GM19351 (cell line): ENCODE data around the gene CES1.
"Not testable (repeated sequence)": the region's sequence is repeated elsewhere in the genome, so short reads cannot be mapped to it uniquely, and the experiment has no call there.

Experiments used
- ATAC-seq: cut with Tn5 transposase; IDR thresholded peaks from one replicate; pipeline ENCODE4 v1.9.1; 2021; ENCODE audit warnings: mild to moderate bottlenecking, moderate library complexity; ENCODE audit not compliant: unreplicated experiment

Gene CES1

DNA sequence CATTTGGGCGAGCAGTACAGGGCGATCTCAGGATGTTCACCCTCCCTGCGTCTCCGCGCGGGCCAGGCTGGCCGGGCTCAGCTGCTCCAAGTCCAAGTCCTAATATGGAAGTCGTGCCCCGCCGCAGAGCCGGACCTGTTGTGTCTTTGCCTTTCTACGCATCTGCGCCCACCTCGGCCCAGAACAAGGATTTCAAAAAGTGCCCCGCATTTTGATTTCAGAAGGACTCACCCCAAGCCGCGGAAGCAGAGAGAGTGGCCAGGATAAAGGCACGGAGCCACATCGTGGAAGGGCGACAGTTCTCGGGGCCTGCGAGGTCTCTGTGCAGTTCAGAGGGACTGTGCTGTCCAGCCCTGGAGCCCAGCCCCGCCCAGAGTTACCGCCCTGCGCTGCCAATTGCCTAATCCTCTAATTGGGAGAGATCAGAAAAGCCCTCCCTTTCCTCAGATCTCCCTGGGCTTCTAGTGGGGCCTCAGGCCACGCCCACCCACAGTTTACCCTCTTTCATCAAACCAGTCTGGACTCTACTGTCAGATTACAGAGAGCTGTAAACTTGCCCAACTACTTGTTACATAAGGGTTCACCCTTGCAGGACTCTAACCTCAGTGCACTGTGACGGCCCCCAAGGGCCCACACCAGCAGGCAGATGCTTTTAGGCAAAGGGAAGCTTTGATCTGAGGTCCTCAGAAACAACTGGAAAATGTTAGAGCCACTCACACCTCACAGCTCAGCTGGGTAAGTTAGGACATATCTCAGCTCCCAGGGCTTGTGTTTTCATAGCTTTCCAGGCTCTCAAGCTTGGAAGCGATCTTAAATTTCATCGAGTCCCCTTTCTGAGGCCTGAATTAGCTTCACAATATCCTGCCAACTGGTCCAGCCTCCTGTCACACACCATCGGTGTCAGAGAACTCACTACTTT is at the start of gene CES1:
TSS of gene CES1 (minus strand) at position 324 of the 919 bp plus-strand sequence. CDS start at position 283, 41 bp downstream.
- ATAC-seq, result no peak

DNA sequence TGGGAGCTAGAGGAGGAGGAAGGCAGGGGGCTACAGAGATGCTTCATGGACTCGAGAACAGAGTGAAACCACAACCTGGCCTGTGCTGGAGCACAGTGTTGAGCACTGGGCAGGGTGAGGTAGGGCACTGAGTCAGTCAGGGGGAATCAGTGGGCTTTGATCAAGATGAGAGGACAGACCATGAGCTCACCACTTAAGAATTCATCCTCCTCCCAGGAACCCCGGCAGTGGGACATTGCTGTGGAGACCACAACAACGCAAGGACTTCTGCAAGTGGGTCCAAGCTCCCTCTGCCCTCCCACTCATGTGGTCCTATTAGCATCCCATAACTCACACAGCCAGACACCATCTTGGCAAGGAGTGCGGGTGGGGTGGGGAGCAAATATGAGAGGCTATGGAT is 44.0 kb upstream of the CES1 start:
- no peak for ATAC-seq

DNA sequence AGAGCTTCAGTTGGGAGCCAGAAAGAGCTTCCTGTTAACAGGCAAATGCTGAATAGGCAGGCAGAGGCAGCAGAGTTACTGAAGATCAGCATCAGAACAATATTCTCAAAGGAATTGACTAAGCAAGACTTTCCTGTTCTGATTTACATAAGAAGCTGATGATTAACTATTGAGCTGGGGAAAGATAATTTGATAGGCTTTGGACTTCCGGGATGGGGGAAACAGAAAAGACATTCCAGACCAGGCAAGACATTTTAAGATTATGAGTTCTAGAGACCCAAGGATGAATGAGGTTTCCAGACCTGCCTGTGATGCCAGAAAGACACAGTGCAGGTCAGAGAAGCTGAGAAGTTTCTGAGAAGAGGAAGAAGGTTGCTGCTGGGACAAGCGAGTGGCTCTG is 42.4 kb upstream of the CES1 start, which contains the start of gene CES5A:
TSS of gene CES5A (minus strand) at position 101 of the 400 bp plus-strand sequence. CDS start 152 bp downstream, outside the sequence.
- no peak for ATAC-seq

- no peak for ATAC-seq
Measured at GRCh38 chr16:55873122-55873521, 40.2 kb upstream of the CES1 start.

- ATAC-seq, result no peak
Measured at GRCh38 chr16:55872130-55872529, 39.2 kb upstream of the CES1 start.

DNA sequence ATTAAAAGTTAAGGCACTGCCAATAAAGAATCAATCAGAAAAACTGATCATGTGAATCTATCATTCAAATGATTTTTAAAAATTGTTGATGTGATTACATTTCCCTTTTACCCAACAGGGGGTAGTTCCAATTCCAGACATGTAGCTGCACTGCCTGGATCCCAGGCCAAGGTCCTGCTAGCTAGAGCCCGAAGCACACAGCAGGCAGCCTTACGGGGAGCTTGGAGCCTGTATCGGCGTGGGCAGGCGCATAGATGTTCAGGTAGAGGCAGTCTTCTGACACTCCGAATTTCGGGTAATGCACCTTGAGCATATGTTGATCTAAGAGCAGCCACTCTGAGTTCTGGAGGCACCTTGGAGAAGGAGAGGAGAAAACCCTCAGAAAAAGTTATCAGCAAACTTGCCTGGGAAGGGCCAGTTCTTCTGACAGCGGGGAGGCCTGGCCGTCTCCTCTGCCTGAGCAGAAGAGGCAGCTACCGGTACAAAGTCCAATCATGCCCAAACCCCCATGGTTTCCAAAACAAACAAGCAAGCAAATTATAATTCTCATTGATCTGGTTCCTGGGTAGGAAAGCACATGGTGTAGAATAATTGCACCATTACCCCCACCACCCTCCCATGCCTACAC is 38.6 kb upstream of the CES1 start:
- ATAC-seq, result no peak

DNA sequence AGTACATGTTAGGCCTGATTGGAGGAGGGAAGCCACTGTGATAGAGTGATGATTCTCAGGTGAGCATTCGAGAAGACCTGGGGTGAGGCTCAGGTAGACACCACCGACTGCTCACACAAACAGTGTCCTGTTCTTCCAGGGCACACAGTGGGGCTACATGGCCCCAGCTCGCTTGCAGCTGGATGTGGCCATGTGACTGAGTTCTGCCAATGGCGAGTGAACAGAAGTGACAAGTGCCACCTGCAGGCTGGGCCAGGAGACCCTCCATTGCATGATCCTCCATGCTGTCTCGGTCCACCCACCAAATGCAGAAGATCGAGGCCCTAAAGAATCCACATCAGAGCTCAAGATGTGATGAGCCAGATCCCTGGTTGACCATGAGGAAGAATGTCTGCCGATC is 36.1 kb upstream of the CES1 start:
- no peak for ATAC-seq

DNA sequence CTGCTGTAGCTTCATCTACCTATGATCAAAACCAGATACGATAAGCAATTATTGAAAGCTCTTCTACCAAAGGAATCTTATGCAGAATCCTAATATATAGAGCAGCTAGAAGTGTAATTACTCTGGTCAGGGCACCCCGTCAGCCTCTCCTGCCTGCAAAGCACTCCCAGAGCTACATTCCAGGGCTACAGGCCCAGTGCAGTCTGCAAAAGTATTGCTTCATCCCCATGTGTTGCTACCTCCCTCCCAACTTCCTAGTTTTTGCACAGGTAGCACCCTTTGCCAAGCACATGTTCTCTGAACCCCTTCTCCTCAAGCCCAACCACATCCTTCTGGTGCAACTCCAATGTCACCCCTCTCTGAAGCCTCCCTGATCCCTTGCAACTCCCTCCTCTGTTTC is 35.2 kb upstream of the CES1 start:
- ATAC-seq, result no peak

GRCh38 chr16:55861288-55861687 is 28.4 kb upstream of the CES1 start:
- ATAC-seq, result no peak

GRCh38 chr16:55857650-55858049 is 24.8 kb upstream of the CES1 start:
- ATAC-seq, result not testable (repeated sequence)

- ATAC-seq, result no peak
Measured at GRCh38 chr16:55856950-55857349, 24.1 kb upstream of the CES1 start.

DNA sequence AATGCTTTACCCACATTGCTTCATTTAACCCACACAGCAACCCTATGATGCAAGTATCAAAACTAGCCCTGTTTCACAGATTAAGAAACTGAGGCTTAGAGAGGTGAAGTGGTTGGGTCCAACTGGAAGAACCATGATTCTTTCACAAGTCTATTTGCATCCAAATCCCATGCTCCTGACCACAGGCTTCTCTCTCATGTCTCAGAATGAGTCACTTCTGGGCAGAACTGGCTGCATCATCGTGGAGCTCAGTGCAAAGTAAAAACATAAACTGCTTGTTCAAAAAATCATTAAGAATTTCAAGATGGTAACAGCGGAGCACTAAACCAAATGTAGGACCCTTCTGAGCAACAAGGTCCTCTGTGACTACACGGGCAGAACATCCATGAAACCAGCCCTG is 20.2 kb upstream of the CES1 start:
- no peak for ATAC-seq

GRCh38 chr16:55849536-55849935 is 16.6 kb upstream of the CES1 start:
- no peak for ATAC-seq

DNA sequence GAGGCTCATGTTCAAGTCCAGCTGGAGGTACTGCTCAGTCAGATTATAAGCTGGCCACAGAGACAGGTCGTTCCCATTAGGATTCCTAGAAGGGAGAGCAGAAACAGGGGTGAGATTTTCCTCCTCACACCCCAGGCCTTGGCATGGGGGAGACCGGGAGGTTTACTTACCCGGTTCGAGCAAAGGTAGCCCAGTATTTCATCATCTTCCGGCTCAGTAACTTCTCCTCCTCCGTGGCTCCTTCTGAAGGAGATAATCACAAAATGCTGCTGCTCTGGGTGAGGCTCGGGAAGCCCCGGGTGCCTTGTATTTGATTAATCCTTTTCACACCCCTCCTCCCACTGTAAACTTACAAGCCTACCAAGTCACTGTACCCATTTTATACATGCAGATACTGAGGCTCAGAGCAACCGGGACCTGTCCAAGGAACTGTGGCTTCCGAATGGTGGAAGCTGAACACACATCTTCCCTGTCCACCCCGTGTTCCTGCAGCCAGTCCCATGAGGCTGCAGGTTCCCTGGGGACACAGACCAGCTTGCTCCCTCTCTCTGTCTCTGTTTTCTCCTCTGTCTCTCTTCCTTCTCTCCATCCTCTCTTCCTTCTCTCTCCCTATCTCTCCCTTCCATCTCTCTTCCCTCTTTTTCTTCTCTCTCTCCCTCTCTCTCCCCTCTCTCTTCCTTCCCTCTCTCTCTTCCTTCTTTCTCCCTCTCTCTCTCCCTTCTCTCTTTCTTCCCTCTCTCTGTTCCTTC is 13.9 kb upstream of the CES1 start:
- ATAC-seq, result no peak

DNA sequence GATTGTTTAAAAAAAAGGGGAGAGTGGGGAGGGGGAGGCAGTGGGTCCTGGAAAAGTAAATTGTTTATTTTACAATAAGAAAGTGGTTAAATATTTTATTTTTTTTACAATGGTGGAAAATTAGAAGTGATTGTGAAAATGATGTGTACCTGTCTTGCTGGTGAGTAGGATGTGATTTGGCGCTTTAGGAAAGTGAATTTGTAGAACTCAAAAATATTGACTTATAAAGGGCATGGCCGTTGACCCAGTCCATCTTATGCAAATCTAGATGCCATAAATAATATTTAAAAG is 10.2 kb upstream of the CES1 start:
- ATAC-seq, result no peak

GRCh38 chr16:55842369-55843104 is 9.6 kb upstream of the CES1 start:
- ATAC-seq, result no peak

GRCh38 chr16:55839115-55839514 is 6.2 kb upstream of the CES1 start:
- no peak for ATAC-seq

GRCh38 chr16:55836158-55836611 is 3.3 kb upstream of the CES1 start:
- no peak for ATAC-seq

DNA sequence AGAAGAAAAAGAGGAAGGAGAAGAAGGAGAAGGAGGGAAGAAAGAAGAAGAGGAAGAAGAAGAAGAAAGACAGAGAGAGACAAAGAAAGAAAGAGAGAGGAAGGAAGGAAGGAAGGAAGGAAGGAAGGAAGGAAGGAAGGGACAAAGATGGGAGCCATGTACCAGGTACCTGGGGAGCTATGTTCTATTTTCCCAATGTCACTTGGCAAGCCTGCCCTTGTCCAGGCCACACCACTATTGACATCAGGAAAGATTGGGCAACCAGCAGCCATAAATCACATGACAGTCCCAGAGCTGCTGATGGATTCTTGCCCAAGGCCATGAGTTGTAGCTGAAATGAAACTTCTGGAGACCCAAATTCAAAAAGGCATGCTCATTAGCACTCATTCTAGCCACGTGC is 2.7 kb upstream of the CES1 start:
- ATAC-seq, result no peak

GRCh38 chr16:55835173-55835572 is 2.3 kb upstream of the CES1 start:
- not testable (repeated sequence) for ATAC-seq

- ATAC-seq, result peak; percentile 88
Measured at GRCh38 chr16:55834049-55834448, 1.2 kb upstream of the CES1 start.
